Fibroblast of lung (primary cell): ENCODE results near the gene IREB2.

Experiments
- CTCF ChIP-seq, 2 donors: IDR thresholded peaks in 1 of 2; conservative IDR thresholded peaks in 1 of 2; 1 replicate in 1 of 2; 2 replicates in 1 of 2; pipeline ENCODE4 v1.5.1; 2011 to 2012; ENCODE audit warnings: low read length in 2 of 2, control low read depth in 1 of 2, inconsistent platforms in 1 of 2, low read depth in 1 of 2, mild to moderate bottlenecking in 1 of 2
- EZH2 ChIP-seq: IDR thresholded peaks from 2 replicates; pipeline ENCODE4 v1.5.1; 2012; ENCODE audit warnings: low read length, control low read depth, mild to moderate bottlenecking; ENCODE audit errors: missing control alignments

GRCh38 chr15:78540141-78540870 is 102.3 kb downstream of the IREB2 start, which contains the start of gene PSMA4:
- TF ChIP-seq CTCF (conservative IDR thresholded peaks at IDR 0.05 in 1 of 2, IDR thresholded peaks at IDR 0.05 in 1 of 2; ENCODE audit: low read depth in 1 of 2, low read length in 2 of 2): no peak
- TF ChIP-seq EZH2: no peak
